Measurements from ENCODE around the gene RPP21. TPM values are rescaled to one million over a fixed set of nuclear protein-coding genes. Genes with fewer than 3 reads are reported as not detected.

The RPP21 gene
- 10 to 100 TPM; 48.2 to 49.5 TPM for total RNA-seq
- 10 to 100 TPM; 61.1 to 92.4 (median 73.6) TPM for polyA plus RNA-seq
- total RNA-seq = 3.3 to 6.3 (median 4.5) reads per million in 6 experiments

- Mint-ChIP-seq H3K27ac (peak within 1 kb of the TSS; percentile 85 to 98 (median 96)), H3K9me3 (no peaks in the 10 kb centered on the region), H3K36me3 (peaks cover 0 to 37% (median 9%) of the 10 kb centered on the region in 3 donors), H3K4me1 (peaks cover 8 to 36% (median 26%) of the 10 kb centered on the region in 4 donors), H3K4me3 (peak within 1 kb of the TSS; percentile 81 to 97 (median 90)), H3K27me3 (no peaks in the 10 kb centered on the region)
- POLR2A ChIA-PET = interaction anchor here (0.6 to 2.3 kb wide), 3 partner anchors 12 to 19 kb away, joined by 3 to 18 read pairs (median 3); partner anchors contain the start of gene TRIM39
- peak; percentile 76 to 91 (median 85) for DNase-seq
- peak; percentile 97 to 98 for ATAC-seq
Observed at GRCh38 chr6:30344868-30345671, at the start of gene RPP21. RPP21 (plus strand) TSS chr6:30345156; CDS start chr6:30345172, 16 bp downstream.

DNA sequence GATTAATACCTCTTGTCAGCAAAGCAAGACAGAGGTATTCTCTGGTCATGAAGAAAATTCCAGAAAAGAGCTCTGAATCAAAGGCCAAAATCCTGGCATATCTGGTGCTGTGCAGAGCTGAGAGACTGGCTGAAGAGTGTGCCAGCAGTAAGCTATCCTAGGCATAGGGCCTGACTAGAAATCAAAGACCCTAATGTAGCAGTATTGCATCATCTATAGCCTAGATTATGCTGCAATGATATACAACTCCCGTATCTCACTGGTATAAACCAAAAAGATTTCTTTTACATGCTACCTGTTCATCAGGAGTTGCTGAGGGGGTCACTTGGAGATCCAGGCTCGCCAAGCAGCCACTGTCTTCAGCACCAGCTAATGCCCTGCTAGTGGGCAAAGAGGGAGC lies 49.1 kb upstream of the RPP21 start:
- Mint-ChIP-seq H3K4me1 (peaks cover 0 to 3% (median under 1%) of the 10 kb centered on the region in 4 donors), H3K4me3 (no peak overlapping the region), H3K9me3 (peaks cover 0 to 6% (median 0%) of the 10 kb centered on the region in 9 donors), H3K36me3 (peaks cover 3 to 57% (median 38%) of the 10 kb centered on the region in 3 donors), H3K27me3 (no peaks in the 10 kb centered on the region), H3K27ac (peak overlapping the region in 2 of 10 donors; percentile 15 to 46)
- ATAC-seq = no peak
- DNase-seq = no peak
- POLR2A ChIA-PET = no interaction called here

DNA sequence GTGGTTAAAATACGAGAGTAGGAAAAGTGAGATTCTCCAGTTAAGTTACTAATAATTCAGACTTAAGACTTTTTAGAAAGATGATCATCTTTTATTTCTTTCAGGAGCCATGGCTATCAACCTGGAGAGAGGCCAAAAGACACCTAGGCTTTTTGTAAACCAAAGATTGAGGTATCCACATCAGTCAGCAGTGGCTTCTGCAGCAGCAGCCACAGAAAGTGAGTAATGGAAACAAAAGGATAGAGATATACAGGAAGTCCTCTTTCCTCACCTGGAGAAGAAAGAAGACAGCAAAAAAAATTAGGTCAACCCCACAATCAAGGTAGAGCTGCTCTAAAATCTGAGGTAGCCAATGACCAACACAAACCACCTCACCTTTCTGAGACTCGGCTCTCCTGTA lies 41.0 kb upstream of the RPP21 start:
- POLR2A ChIA-PET = no interaction called here
- peak; percentile 22 to 52 for ATAC-seq
- peaks cover 23 to 48% (median 37%) of the 10 kb centered on the region in 4 donors for H3K4me1 Mint-ChIP-seq

GRCh38 chr6:30311101-30311500 lies 33.9 kb upstream of the RPP21 start:
- Mint-ChIP-seq H3K4me1 (peaks cover 23 to 66% (median 48%) of the 10 kb centered on the region in 4 donors), H3K27me3 (no peaks in the 10 kb centered on the region), H3K27ac (no peak overlapping the region), H3K9me3 (no peaks in the 10 kb centered on the region), H3K4me3 (no peak overlapping the region), H3K36me3 (peaks cover 9 to 73% (median 26%) of the 10 kb centered on the region in 3 donors)
- POLR2A ChIA-PET = no interaction called here
- DNase-seq (no peak), ATAC-seq (no peak)

More for the DNA sequence above, 41.0 kb upstream of the RPP21 start:
- H3K4me3 Mint-ChIP-seq = peak overlapping the region in 1 of 10 donors; percentile 21
- H3K36me3 Mint-ChIP-seq = peaks cover 14 to 49% (median 43%) of the 10 kb centered on the region in 3 donors
- no peaks in the 10 kb centered on the region for H3K27me3 Mint-ChIP-seq
- H3K9me3 Mint-ChIP-seq = peaks cover 0 to 6% (median 0%) of the 10 kb centered on the region in 9 donors
- H3K27ac Mint-ChIP-seq = peak overlapping the region in 3 of 10 donors; percentile 18 to 65 (median 58)
- no peak for DNase-seq

DNA sequence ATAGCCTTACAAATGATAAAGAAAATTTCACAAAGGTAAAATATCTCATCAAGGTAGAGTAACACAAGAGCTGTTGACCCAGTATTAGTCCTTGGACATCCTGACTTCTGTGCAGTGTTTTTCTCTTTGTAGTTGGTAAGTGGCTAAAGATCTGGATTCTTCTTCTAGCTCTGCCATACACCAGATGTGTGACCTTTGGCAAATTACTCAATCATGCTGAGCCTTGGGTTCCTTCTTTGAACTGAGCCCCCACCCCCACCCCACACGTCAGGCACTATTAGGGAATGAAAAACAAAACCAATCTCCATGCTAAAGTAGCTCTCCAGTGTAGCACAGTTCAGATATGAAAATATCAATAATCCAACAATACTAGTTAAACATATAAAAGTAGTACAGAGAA lies 33.3 kb upstream of the RPP21 start:
- no peak overlapping the region for H3K4me3 Mint-ChIP-seq
- POLR2A ChIA-PET = interaction anchor here (1.0 kb wide), 1 partner anchor 14 kb away, joined by 3 read pairs; the partner anchor contains the start of gene TRIM39
- ATAC-seq = no peak
- no peak overlapping the region for H3K27ac Mint-ChIP-seq
- H3K27me3 Mint-ChIP-seq = no peaks in the 10 kb centered on the region
- no peak for DNase-seq
- peaks cover 20 to 67% (median 48%) of the 10 kb centered on the region in 4 donors for H3K4me1 Mint-ChIP-seq
- H3K36me3 Mint-ChIP-seq = peaks cover 9 to 78% (median 30%) of the 10 kb centered on the region in 3 donors
- no peaks in the 10 kb centered on the region for H3K9me3 Mint-ChIP-seq

- no peak overlapping the region for H3K4me3 Mint-ChIP-seq
- no peaks in the 10 kb centered on the region for H3K9me3 Mint-ChIP-seq
Observed at GRCh38 chr6:30312266-30312665, 32.7 kb upstream of the RPP21 start.

DNA sequence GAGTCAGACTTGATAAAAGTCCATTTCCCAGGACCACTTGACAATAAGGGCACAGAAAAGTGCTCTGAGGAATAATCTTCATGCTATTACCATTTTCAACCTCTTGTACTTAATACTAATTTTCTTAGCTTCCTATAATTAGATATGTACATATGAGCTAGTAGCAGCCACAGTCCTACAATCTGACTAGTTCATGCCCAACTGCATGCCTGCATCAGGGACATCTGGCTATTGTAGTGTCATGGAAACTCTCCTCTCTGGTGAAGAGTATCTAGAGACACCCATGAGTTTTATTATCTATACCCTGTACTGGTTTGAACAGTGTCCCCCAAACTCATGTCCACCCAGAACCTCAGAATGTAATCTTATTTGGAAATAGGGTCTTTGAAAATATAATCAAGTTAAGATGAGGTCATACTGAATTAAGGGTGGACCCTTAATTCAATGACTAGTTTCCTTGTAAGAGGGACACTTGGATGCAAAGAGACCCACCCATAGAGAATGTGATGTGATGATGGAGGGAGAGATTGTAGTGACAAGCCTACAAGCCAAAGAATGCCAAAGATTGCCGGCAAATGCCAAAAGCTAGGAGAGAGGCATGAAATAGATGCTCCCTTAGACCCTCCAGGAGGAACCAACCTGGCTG lies 32.2 kb upstream of the RPP21 start:
- POLR2A ChIA-PET = interaction anchor here (0.6 to 1.0 kb wide), 2 partner anchors 13 to 559 kb away, joined by 3 read pairs; partner anchors contain the start of gene TRIM39
- H3K9me3 Mint-ChIP-seq = no peaks in the 10 kb centered on the region
- peaks cover 0 to 2% (median 0%) of the 10 kb centered on the region in 5 donors for H3K27me3 Mint-ChIP-seq
- no peak for ATAC-seq
- DNase-seq = no peak
- H3K36me3 Mint-ChIP-seq = peaks cover 9 to 74% (median 27%) of the 10 kb centered on the region in 3 donors
- no peak overlapping the region for H3K27ac Mint-ChIP-seq
- H3K4me1 Mint-ChIP-seq = peaks cover 21 to 65% (median 52%) of the 10 kb centered on the region in 4 donors
- H3K4me3 Mint-ChIP-seq = no peak overlapping the region

More at GRCh38 chr6:30312266-30312665, 32.7 kb upstream of the RPP21 start:
- DNase-seq = no peak
- H3K27me3 Mint-ChIP-seq = peaks cover 0 to under 1% (median 0%) of the 10 kb centered on the region in 5 donors
- H3K4me1 Mint-ChIP-seq = peaks cover 16 to 63% (median 48%) of the 10 kb centered on the region in 4 donors
- POLR2A ChIA-PET = interaction anchor here (0.6 to 1.0 kb wide), 2 partner anchors 14 to 558 kb away, joined by 3 read pairs; partner anchors contain the start of gene TRIM39
- ATAC-seq = no peak
- H3K36me3 Mint-ChIP-seq = peaks cover 9 to 74% (median 29%) of the 10 kb centered on the region in 3 donors
- H3K27ac Mint-ChIP-seq = no peak overlapping the region

DNA sequence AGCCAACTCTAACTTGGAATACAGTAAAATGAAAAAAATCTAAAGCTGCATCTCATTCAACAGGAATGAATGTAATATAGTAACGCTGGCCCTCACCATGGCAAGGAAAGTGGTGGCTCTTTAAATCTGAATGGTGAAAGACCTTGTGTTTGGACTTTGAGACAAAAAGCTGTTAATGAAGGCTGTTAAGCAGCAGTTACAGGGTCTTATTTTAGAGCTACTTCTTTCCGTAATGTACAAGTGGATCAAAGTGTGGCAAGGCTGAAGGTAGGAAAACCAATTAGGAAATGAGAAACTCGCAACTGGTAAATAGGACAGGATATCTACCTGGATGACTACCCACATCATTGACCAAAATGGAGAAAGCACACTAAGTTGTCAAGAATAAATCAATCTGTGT lies 29.8 kb upstream of the RPP21 start:
- H3K4me1 Mint-ChIP-seq = peaks cover 24 to 69% (median 61%) of the 10 kb centered on the region in 4 donors
- DNase-seq (no peak), ATAC-seq (no peak)
- no peak overlapping the region for H3K27ac Mint-ChIP-seq
- POLR2A ChIA-PET = interaction anchor here (1.2 to 3.0 kb wide), 2 partner anchors 8 to 11 kb away, joined by 3 to 12 read pairs; partner anchors contain the start of gene TRIM39
- H3K4me3 Mint-ChIP-seq = no peak overlapping the region
- H3K36me3 Mint-ChIP-seq = peaks cover 3 to 69% (median 26%) of the 10 kb centered on the region in 3 donors
- H3K27me3 Mint-ChIP-seq = peaks cover 0 to 2% (median 0%) of the 10 kb centered on the region in 5 donors
- H3K9me3 Mint-ChIP-seq = no peaks in the 10 kb centered on the region

- H3K36me3 Mint-ChIP-seq = peaks cover 3 to 64% (median 19%) of the 10 kb centered on the region in 3 donors
- POLR2A ChIA-PET = interaction anchor here (3.0 kb wide), 1 partner anchor 8 kb away, joined by 12 read pairs; the partner anchor contains the start of gene TRIM39
- H3K9me3 Mint-ChIP-seq = no peaks in the 10 kb centered on the region
- peaks cover 32 to 81% (median 72%) of the 10 kb centered on the region in 4 donors for H3K4me1 Mint-ChIP-seq
- peak overlapping the region; percentile 34 to 74 (median 66) for H3K4me3 Mint-ChIP-seq
- ATAC-seq = peak; percentile 46 to 76
- peaks cover 0 to 2% (median 0%) of the 10 kb centered on the region in 5 donors for H3K27me3 Mint-ChIP-seq
- H3K27ac Mint-ChIP-seq = peak overlapping the region; percentile 54 to 91 (median 84)
- peak in 2 of 10 donors; percentile 10 to 22 for DNase-seq
Observed at GRCh38 chr6:30317913-30318589, 26.9 kb upstream of the RPP21 start.

DNA sequence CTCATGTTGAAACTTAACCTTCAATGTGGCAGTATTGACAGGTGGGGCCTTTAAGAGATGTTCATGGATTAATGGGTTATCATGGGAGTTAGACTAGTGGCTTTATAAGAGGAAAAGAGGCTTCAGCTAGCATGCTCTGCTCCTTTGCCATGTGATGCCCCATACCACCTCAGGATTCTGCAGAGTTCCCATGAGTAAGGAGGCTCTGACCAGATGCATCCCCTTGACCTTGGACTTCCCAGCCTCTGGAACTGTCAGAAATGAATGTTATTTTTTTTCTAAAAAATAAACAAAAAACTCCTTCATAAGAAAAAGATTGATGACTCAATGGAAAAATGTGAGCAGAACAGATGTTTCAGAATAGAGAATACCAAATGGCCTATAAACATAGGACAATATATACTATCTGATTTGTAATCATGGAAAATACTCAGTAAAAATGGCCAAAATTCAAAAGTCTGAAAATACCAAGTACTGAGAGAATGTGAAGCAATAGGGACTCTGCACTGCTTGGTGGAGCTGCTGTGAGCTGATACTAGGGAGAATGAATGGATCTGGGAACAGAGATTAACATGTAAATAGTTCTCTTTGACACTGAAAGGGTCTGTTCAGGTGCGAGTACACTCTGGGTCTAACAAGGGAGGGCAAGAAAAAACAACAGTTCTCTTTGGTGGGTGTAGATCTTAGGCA lies 25.7 kb upstream of the RPP21 start:
- H3K36me3 Mint-ChIP-seq = peaks cover 0 to 51% (median 17%) of the 10 kb centered on the region in 3 donors
- POLR2A ChIA-PET = no interaction called here
- ATAC-seq = no peak
- H3K9me3 Mint-ChIP-seq = no peaks in the 10 kb centered on the region
- H3K27me3 Mint-ChIP-seq = peaks cover 0 to 2% (median 0%) of the 10 kb centered on the region in 5 donors
- peak overlapping the region in 7 of 10 donors; percentile 5 to 65 (median 47) for H3K27ac Mint-ChIP-seq
- peaks cover 34 to 79% (median 76%) of the 10 kb centered on the region in 4 donors for H3K4me1 Mint-ChIP-seq
- no peak for DNase-seq
- H3K4me3 Mint-ChIP-seq = peak overlapping the region in 6 of 10 donors; percentile 3 to 37 (median 10)

GRCh38 chr6:30321692-30322388 lies 23.1 kb upstream of the RPP21 start:
- peaks cover 0 to 28% (median 9%) of the 10 kb centered on the region in 3 donors for H3K36me3 Mint-ChIP-seq
- ATAC-seq (no peak), DNase-seq (no peak)
- POLR2A ChIA-PET = no interaction called here
- H3K27me3 Mint-ChIP-seq = peaks cover 0 to 2% (median 0%) of the 10 kb centered on the region in 5 donors
- H3K4me1 Mint-ChIP-seq = peaks cover 47 to 84% (median 78%) of the 10 kb centered on the region in 4 donors
- peak overlapping the region in 6 of 10 donors; percentile 23 to 57 (median 38) for H3K4me3 Mint-ChIP-seq
- H3K27ac Mint-ChIP-seq = peak overlapping the region in 4 of 10 donors; percentile 44 to 77 (median 60)
- H3K9me3 Mint-ChIP-seq = no peaks in the 10 kb centered on the region
